ENCODE results near the gene PRR22.

The PRR22 gene

GRCh38 chr19:5811117-5811516 lies 26.6 kb upstream of the PRR22 start:
- DNase-seq = no peak

- DNase-seq = no peak
Observed at GRCh38 chr19:5809469-5809868, 24.9 kb upstream of the PRR22 start.

DNA sequence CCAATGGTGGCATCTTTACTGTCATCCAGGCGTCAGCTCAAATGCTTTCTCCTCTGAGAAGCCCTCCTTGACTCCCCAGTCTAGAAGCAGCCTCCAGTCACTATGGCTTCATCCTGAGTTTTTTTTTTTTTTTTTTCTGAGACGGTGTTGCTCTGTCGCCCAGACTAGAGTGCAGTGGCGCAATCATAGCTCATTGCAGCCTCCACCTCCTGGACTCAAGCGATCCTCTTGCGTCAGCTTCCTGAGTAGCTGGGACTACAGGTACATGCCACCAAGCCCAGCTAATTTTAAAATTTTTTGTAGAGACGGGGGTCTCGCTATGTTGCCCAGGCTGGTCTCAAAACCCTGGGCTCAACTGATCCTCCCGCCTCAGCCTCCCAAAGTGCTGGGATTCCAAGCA lies 24.5 kb upstream of the PRR22 start:
- DNase-seq = no peak

DNA sequence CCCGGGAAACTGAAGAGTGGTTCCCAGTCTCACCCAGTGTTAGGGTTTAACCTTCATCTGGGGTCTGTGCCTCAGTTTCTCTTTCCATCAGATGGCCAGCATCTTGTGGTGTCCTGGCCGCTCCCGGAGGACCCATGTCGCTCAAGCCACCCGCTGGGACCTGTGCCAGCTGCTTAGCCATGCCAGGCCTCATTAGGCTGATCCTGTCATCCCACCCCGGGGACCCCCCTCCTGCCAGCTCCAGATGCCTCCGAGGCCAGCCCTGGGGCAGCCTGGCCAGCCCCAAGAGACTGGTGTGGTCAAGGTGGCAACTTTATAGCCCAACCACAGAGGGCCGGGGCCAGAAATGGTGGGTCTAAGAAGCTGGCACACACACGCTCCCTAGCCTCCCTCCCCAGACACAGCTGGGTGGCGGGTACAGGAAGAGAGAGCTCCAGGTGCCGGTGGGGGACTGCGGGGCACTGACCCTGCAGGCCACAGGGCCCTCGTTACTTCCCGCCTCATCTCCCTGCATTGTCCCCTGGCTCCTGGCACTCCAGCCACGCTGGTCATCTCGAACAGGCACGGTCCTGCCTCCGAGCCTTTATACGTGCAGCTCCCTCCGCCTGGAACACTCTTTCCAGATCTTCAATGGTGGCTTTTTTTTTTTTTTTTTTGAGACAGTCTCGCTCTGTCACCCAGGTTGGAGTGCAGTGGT lies 23.7 kb upstream of the PRR22 start:
- no peak for DNase-seq

DNA sequence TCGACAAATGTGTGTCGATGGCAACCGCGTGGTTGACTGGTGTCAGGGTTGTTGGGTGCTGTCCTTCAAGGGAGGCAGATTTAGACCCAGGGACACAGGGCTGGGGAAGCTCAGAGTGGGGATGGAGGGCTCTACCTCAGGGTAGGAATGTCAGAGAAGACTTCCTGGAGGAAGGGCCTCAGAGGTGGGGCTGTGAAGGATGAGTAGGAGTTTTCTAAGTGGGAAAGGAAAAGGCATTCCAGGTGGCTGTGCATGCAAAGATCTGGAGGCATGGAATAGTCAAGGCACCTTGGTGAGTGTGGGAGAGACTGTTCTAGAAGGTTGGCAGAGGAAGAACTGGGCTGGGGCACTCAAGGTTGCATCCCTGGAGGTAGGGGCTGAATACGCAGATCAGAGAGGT lies 22.4 kb upstream of the PRR22 start:
- DNase-seq = no peak

DNA sequence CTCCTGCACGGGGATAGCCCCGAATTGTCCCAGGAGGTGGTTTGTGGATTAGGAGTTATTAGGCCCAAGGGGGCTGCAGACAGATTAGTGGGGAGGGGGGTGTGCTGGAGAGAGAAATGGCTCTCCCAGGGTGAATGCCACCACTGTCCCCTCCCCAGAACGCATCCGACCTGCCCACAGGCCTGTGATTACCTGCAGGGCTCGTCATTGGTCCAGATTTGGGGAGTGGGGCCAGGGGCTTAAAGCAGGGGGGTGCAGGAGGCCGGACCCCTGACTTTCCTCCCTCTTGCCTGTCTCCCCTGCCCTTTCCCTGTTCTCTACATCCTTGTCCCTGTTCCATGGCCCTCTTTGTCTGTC lies 21.6 kb upstream of the PRR22 start:
- DNase-seq = no peak

- DNase-seq = peak in 3 of 4 experiments; percentile 34 to 56 (median 39)
Observed at GRCh38 chr19:5805462-5806132, 21.1 kb upstream of the PRR22 start.

- DNase-seq = peak in 2 of 4 experiments; percentile 26 to 29
Observed at GRCh38 chr19:5804516-5805461, 20.2 kb upstream of the PRR22 start, which contains the start of gene NRTN. NRTN (plus strand) TSS chr19:5805067; CDS start chr19:5824166, 19,099 bp downstream.

DNA sequence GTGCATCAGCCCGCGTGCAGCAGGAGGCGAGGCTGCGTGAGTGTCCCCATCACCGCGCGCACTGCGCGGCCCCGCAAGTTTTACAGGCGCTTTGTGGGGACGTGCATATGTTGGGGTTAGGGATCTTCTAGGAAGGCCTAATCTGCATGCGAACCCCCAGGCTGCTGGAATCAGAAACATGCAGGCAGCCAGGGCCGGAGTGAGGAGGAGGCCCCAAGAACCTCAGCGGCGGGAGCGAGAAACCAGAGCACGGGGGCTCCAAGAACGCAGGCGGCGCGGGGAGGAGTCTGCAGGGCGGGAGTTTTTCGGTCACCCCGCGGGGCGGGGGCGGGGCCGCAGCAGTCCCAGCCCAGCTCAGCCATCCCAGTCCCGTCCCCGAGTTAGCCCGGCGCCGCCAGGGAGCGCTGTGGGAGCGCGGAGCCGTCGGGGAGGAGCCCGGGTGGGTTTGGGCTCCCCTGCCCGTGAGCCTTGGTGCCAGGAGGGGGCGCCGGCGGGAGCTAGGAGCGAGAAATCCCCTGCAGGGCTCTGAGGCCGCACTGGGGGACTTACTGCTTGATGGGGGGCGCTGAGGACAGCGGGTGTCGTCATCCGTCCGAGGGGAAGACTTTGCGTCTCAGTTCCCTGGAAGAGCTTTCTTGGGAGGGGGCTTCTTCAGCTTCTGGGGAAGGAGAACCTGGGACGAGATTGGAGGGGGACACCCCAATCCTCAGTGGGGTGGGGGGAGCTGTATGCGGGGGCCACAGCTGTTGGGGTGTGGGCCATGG lies 19.4 kb upstream of the PRR22 start:
- DNase-seq = peak; percentile 74 to 89 (median 82)

- no peak for DNase-seq
Observed at GRCh38 chr19:5803441-5803751, 18.9 kb upstream of the PRR22 start.

DNA sequence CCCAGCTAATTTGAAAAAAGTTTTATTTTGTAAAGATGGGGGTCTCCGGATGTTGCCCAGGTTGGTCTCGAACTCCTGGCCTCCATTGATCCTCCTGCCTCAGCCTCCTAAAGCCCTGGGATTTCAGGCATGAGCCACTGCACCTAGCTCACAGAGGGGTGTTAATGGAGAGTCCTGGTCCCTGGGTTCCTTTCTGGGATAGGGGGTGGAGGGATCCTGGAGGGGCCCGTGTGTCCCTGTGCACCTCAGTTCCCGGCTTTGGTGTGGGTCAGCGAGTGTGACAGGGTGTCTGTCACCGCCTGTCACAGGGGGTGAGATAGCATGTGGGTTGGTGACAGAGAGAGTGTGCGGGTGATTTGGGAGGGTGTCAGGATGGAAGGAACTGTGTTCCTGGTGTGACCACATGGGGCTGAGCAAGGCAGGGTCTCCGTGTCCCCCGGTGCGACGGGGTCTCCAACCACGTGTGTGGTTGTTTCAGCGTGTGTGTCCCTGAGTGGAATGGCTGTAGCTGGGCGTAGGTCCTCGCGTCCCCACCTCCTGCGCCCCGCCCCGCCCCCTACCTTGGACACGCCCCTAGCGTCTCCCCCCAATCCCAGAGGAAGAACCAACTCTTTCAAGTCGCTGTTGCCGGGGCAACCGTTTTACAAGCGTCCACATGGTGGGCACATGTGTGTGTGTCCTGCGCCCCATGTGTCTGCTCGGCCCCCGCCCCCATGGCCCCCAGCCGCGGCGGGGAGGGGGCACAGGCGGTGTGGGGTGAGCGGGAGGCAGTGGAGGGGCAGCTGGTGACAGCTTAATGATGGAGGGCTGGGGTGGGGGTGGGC lies 17.5 kb upstream of the PRR22 start:
- DNase-seq = no peak

DNA sequence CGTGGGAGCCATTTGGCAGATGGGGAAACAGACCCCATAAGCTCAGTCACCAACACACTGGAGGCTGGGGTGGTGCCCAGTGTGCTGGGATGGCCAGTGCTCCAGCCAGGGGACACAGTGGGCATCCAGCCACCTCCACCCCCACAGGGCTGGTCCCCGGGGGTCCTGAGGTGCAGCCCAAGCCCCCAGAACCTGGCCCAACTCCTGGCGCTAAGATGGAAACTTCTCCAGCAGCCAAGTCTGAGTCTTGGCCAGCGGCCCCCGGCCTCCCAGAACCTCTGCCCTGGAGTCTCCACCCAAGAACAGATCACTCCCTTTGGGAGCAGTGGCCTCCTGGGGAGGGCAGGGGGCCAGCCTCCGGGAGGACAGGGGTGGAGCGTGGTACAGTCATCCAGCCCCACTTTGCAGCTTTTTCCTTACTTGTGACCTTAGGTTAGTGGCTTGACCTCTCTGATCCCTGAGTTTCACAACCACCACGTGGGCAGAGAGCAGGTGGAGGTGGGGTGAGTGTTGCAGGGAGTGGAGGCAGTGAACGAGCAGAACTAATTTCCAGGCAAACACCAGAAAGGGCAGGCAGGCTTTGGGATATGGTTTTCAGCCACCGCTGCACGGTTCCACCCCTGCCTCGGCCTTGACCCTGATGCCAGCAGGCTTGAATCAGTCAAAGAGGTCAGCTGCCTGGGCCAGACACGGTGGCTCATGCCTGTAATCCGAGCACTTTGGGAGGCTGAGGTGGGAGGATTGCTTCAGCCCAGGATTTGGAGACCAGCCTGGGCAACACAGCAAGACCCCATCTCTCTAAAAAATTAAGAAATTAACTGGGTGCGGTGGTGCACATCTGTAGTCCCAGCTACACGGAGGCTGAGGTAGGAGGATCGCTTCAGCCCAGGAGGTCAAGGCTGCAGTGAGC lies 16.1 kb upstream of the PRR22 start:
- DNase-seq = no peak

DNA sequence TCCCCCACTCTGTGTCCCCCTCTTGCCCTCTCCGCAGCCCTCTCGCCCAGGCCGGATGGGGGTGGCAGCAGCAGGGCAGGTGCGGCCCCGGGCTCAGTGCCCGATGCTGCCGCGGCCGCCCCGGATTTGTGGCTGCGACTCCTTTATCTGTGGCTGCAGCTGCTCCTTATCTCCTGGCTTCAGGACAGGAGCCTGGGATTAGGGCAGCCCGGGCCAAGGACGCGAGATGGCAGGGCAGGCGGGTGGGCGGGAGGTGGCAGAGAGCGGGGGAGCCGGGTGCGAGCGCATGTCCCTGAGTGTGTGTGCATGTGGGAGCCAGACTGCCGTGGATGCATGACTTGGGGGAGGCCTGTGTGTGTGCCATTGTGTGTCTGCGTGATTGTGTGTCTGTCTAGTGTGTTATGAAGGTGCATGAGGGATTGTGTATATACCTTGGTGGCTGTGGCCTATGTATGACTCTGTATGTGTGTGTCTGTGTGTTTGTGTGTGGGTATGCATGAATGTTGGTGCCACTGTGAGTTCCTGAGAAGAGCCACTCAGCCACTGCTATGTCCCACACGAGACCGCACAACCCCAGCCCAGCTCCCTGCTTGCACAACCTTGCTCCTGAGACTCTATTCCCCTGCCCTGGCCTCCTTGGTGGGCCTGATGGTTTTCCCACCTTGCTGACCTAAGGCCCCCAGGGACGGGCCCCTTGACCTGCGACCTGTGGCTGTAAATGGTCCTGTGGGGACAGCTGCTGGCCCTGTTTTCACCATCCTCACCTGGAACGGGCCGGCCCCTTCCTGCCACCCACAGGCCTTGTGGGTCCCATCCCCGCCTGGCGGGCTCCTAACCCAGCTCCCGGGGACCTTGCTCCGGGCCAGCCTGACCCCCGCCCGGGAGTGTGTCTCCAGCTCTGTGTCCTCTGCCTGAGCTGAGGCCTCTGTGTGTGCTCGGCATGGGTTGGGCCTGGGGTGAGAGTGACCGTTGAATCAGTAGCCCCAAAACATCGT lies 15.0 kb upstream of the PRR22 start:
- no peak for DNase-seq

DNA sequence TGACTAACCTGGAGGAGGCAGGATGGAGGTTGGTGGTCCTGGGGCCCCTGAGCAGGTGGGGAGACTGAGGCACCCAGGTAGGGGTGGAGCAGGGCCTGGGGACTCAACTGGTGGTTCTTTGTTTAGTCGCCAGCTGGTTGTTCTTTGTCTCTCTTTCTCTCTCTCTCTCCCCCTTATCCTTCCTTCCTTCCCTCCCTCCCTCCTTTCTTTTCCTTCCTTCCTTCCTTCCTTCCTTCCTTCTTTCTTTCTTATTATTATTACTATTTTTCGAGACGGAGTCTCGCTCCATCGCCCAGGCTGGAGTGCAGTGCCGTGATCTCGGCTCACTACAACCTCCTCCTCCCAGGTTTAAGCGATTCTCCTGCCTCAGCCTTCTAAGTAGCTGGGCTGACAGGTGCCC lies 13.7 kb upstream of the PRR22 start:
- DNase-seq = no peak

DNA sequence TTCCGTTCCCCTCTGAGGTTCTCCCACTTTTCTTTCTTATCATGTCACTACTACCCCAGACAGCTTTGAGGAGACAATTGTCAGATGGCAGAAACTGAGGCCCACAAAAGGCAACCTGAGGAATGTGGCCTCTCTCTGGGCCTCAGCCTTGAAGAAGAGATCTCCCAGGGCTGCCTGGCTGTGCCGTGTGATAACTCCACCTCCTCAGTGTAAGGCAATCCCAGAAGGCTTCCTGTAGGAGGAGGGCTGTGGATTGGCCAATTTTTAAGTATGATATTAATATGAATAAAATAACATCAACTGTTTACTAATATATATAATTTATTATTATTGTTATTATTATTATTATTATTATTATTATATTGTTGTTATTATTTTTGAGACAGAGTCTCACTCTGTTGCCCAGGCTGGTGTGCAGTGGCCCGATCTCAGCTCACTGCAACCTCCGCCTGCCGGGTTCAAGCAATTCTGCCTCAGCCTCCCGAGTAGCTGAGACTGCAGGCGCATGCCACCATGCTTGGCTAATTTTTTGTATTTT lies 10.9 kb upstream of the PRR22 start:
- DNase-seq = no peak

DNA sequence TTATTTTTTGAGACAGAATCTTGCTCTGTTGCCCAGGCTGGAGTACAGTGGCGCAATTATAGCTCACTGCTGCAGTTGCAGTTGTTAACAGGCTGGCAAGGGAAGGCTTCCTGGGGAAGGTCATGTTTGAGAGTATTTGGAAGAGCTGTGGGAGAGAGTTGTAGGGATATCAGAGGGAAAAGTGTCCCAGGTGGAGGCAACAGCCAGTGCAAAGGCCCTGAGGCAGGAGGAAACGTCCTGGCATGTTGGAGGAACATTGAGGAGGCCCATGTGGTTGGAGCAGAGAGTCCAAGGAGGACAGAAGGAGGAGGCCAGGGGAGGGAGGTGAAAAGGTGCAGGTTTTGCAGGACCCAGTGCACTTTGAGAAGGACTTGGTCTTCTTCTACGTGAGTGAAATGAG lies 8.6 kb upstream of the PRR22 start:
- no peak for DNase-seq

GRCh38 chr19:5792224-5792623 lies 7.7 kb upstream of the PRR22 start:
- DNase-seq = no peak

GRCh38 chr19:5790559-5791520 lies 6.3 kb upstream of the PRR22 start, which contains the start of gene DUS3L:
DUS3L (minus strand) TSS chr19:5791163; CDS start chr19:5791141, 22 bp downstream.
- peak; percentile 90 to 95 (median 91) for DNase-seq
